Suprapubic skin (tissue), 4 donors: ENCODE results near the gene DENND2A. TPM values are rescaled to one million over a fixed set of nuclear protein-coding genes. Genes with fewer than 3 reads are reported as not detected.

Experiments used
- DNase-seq, 2 donors: peaks; one replicate each; pipeline ENCODE4 v3.0.0-alpha.2; 2019; ENCODE audit warnings: low spot score in 2 of 2
- H3K27ac ChIP-seq: fragments of 200-600 bp; sonication (generic); one replicate; pipeline ENCODE4 v1.5.1; 2019
- H3K27me3 ChIP-seq: fragments of 200-600 bp; sonication (generic); one replicate; pipeline ENCODE4 v1.5.1; 2019
- H3K36me3 ChIP-seq: fragments of 200-600 bp; sonication (generic); one replicate; pipeline ENCODE4 v1.5.1; 2019
- H3K4me1 ChIP-seq: fragments of 200-600 bp; sonication (generic); one replicate; pipeline ENCODE4 v1.5.1; 2019
- H3K4me3 ChIP-seq: fragments of 200-600 bp; sonication (generic); one replicate; pipeline ENCODE4 v1.5.1; 2019; ENCODE audit warnings: mild to moderate bottlenecking
- H3K9me3 ChIP-seq: fragments of 200-600 bp; sonication (generic); one replicate; pipeline ENCODE4 v1.5.1; 2019
- EP300 ChIP-seq: sonication (generic); formaldehyde crosslinking; IDR thresholded peaks from one replicate; pipeline ENCODE4 v1.6.1; 2017; ENCODE audit warnings: antibody characterized with exemption
- POLR2A ChIP-seq, 2 donors: fragments of 450-650 bp; IDR thresholded peaks; one replicate each; pipeline ENCODE4 v1.6.1; 2017; ENCODE audit warnings: antibody characterized with exemption in 2 of 2, mild to moderate bottlenecking in 2 of 2, moderate library complexity in 2 of 2
- POLR2AphosphoS5 ChIP-seq, 3 donors: sonication (generic); formaldehyde crosslinking; IDR thresholded peaks; one replicate each; pipeline ENCODE4 v1.6.1; 2017; ENCODE audit warnings: antibody characterized with exemption in 3 of 3
- WGBS: methylation state at CpG from one replicate; pipeline ENCODE4 v1.1.5; 2018; 5-methylcytosine and 5-hydroxymethylcytosine counted together
- total RNA-seq, 4 donors: library from RNA; depleted of rRNA; stranded (reverse); fragments of >200 nt; gene quantifications; one replicate each; pipeline ENCODE4 v1.1.0, GENCODE V29; 2016
- TF ChIP-seq, protein P1 (sequence below), 2 donors: fragments of 200-600 bp in 1 of 2; fragments of 450-650 bp in 1 of 2; sonication (generic) in 1 of 2; IDR thresholded peaks; one replicate each; pipeline ENCODE4 v1.5.1; 2016 to 2019; ENCODE audit warnings: antibody characterized with exemption in 2 of 2, mild to moderate bottlenecking in 1 of 2, moderate library complexity in 1 of 2

The DENND2A gene
- total RNA-seq, 4 donors from 2014 or later, result 0.99 to 5.1 (median 2.2) TPM

DNA sequence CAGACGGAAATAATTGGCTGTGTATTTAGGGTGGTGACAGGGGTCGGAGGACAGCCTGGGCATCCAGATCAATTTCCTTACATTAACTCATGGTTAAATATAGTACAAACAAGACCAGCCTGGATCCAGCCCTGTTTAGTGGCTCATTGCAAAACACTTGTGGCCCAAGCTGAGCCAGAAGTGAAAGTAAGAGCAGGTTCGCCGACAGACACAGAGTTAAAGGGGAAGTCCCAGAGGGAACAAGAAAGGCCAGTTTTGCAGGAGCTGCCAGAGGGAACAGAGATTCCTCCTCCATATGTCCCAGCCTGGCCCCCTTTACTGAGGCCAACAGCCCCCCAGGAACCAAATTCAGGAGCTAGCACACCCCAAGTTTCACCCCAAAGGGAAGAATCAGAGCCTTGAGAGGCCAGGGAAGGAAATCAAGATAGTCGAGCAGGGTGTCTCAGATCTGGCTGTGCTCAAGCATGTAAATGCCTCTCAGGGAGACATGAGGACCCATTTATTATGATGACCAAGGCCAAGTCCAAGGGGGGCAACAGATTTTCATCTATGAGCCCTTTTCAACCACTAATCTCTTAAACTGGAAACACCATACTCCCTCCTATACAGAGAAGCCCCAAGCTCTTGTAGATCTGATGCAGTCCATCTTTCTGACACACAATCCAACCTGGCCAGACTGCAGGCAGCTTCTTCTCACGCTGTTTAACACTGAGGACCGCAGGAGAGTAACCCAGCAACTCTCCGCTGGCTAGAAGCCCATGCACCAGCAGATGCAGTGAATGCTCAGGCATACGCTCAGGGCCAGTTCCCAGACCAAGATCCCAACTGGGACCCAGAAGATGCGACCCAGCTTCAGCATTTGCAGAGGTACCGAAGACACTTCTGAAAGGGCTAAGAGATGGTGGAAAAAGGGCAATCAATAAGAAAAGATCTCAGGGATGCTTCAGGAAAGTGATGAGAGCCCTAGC is 16.2 kb upstream of the DENND2A start:
- H3K4me3 ChIP-seq, result peak overlapping the region; percentile 19
- H3K36me3 ChIP-seq, result no peaks in the 10 kb centered on the region
- WGBS, result 47% methylated on average over 11 of the region's 11 CpGs
- no peaks in the 10 kb centered on the region for H3K9me3 ChIP-seq
- H3K27ac ChIP-seq, result no peak overlapping the region
- H3K4me1 ChIP-seq, result peaks cover 25% of the 10 kb centered on the region
- H3K27me3 ChIP-seq, result no peaks in the 10 kb centered on the region
- peak; percentile 54 to 79 for DNase-seq
- no peak for TF ChIP-seq POLR2AphosphoS5 (IDR thresholded peaks at IDR 0.05)
- no peak for TF ChIP-seq EP300
- TF ChIP-seq, protein P1, sequence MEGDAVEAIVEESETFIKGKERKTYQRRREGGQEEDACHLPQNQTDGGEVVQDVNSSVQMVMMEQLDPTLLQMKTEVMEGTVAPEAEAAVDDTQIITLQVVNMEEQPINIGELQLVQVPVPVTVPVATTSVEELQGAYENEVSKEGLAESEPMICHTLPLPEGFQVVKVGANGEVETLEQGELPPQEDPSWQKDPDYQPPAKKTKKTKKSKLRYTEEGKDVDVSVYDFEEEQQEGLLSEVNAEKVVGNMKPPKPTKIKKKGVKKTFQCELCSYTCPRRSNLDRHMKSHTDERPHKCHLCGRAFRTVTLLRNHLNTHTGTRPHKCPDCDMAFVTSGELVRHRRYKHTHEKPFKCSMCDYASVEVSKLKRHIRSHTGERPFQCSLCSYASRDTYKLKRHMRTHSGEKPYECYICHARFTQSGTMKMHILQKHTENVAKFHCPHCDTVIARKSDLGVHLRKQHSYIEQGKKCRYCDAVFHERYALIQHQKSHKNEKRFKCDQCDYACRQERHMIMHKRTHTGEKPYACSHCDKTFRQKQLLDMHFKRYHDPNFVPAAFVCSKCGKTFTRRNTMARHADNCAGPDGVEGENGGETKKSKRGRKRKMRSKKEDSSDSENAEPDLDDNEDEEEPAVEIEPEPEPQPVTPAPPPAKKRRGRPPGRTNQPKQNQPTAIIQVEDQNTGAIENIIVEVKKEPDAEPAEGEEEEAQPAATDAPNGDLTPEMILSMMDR (IDR thresholded peaks at IDR 0.05), result no peak
- TF ChIP-seq POLR2A (IDR thresholded peaks at IDR 0.05), result no peak

DNA sequence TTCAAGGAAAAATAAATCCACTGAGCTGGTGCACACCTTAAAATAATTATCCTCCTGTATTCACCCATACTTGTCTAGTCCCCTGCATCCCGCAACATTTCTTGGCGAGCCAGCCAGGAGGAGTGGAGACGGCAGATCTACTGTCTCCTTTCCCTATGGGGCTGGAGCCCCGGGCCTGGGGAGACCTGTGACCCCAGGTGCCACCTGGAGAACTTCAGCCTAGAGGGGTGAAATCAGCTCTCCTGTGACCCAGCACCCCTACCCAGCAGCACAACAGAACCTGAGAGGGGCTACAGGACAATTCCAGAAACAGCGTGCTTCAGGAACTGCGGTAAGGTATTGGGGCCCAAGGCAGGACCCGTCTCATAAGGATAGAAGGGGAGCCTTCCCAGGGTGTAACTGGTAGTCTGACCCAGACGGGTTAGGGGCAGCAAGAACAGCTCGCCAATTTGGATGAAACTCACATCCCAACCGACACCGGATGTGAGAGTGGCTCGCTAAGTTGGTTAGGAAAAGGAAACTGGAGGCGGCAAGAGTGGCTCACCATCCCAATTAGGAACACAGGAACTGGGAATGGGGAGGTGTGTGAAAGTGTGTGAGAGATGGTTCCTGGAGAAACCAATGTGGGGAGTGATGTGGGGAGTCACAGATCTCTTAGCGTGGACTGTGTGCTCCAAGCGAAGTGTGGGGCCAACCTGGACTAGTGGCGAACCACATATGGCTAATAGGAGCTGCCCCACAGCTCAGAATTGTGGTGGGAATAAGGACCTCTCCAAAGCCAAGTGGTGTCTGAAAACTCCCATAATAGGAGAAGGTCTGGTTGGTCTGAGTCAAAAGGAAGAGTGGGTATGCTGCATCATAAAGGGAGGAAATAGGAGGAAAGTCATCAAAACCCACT is 15.1 kb upstream of the DENND2A start:
- Histone ChIP-seq H3K27ac (no peak overlapping the region), H3K4me3 (peak overlapping the region; percentile 19), H3K27me3 (no peaks in the 10 kb centered on the region), H3K4me1 (peaks cover 25% of the 10 kb centered on the region), H3K9me3 (no peaks in the 10 kb centered on the region), H3K36me3 (no peaks in the 10 kb centered on the region)
- peak; percentile 43 to 49 for DNase-seq
- WGBS, result 82% methylated on average over 16 of the region's 16 CpGs
- TF ChIP-seq POLR2AphosphoS5 (IDR thresholded peaks at IDR 0.05) (no peak), POLR2A (IDR thresholded peaks at IDR 0.05) (no peak), EP300 (no peak)
- TF ChIP-seq, protein P1 (IDR thresholded peaks at IDR 0.05), result no peak

DNA sequence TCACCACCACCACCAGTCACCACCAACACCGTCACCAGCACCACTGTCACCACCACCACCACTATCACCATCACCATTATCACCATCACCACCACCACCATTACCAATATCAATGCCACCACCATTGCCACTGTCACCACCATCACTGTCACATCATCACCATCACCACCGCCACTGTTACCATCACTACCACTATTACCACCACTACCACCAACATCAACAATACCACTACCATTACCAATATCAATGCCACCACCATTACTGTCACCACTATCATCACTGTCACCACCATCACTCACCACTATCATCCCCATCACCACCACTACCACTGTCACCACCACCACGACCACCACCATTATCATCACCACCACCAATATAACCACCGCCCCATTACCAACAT is 14.0 kb upstream of the DENND2A start:
- Histone ChIP-seq H3K4me3 (no peak overlapping the region), H3K27ac (no peak overlapping the region), H3K36me3 (no peaks in the 10 kb centered on the region), H3K4me1 (peaks cover 25% of the 10 kb centered on the region), H3K27me3 (no peaks in the 10 kb centered on the region), H3K9me3 (no peaks in the 10 kb centered on the region)
- TF ChIP-seq, protein P1 (IDR thresholded peaks at IDR 0.05), result no peak
- TF ChIP-seq POLR2AphosphoS5 (IDR thresholded peaks at IDR 0.05), result no peak
- TF ChIP-seq POLR2A (IDR thresholded peaks at IDR 0.05), result no peak
- no peak for TF ChIP-seq EP300
- WGBS, result 94% methylated on average over 4 of the region's 4 CpGs
- DNase-seq, result peak in 1 of 2 donors; percentile 24

DNA sequence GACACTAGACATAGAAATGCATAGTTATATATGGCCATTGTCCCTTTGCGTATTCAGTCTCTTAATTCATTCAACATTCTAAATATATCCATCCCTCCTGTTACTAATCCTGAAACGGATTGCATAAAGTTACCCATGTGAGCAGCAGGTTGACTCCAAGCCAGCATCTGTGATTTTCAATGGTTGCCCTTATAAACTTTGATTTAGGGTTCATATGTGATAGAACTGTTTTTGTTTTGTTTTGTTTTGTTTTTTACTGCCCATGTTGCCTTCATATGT is 13.4 kb upstream of the DENND2A start:
- peak; percentile 0 to 15 for DNase-seq
- WGBS, result 60% methylated on average over 2 of the region's 2 CpGs
- H3K36me3 ChIP-seq, result no peaks in the 10 kb centered on the region
- H3K27ac ChIP-seq, result no peak overlapping the region
- H3K4me3 ChIP-seq, result no peak overlapping the region
- no peaks in the 10 kb centered on the region for H3K9me3 ChIP-seq
- no peaks in the 10 kb centered on the region for H3K27me3 ChIP-seq
- no peak for TF ChIP-seq EP300
- H3K4me1 ChIP-seq, result peaks cover 25% of the 10 kb centered on the region

DNA sequence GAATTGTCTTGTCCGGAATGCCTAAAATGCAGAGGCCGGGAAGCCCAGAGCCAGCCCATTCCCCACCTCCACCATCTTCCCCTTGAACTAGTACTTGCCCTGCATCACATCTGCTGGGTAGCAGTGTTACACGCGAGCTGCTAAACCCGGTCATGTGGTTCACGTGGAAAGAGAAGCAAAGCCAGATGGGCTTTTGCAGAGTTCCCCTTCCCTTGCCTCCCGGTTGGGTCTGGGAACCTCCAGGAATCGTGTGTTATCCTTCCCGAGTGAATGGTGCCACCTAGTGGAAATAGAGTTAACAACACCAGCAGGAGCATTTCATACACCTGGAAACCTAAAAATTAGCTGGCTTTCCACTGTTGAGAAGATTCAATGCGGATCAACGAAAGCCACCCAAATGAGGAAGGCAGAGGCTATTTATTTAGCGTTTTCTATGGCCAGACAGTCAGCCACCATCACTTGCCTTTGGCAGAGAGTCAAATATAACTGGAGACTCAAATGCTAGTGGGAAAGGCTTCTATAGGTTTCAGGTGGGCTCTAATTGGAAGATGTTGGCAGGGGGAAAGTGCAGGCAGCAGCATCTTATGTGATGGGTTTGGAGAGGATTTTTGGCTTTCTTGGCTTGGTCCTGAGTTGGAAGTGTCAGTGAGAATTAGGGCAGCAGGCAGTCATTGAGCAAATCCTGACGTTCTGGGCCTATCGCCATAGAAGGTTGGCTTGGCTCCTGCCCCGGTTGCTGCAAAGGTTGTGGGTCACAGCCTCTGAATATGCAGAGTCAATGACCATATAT is 12.9 kb upstream of the DENND2A start:
- peak; percentile 71 to 82 for DNase-seq
- H3K27ac ChIP-seq, result no peak overlapping the region

More for the DNA sequence above, 12.9 kb upstream of the DENND2A start:
- 23% methylated on average over 14 of the region's 15 CpGs for WGBS
- Histone ChIP-seq H3K27me3 (no peaks in the 10 kb centered on the region), H3K36me3 (no peaks in the 10 kb centered on the region), H3K4me1 (peaks cover 25% of the 10 kb centered on the region), H3K4me3 (no peak overlapping the region), H3K9me3 (no peaks in the 10 kb centered on the region)
- no peak for TF ChIP-seq POLR2A (IDR thresholded peaks at IDR 0.05)
- TF ChIP-seq EP300, result no peak
- TF ChIP-seq POLR2AphosphoS5 (IDR thresholded peaks at IDR 0.05), result no peak
- TF ChIP-seq, protein P1 (IDR thresholded peaks at IDR 0.05), result peak; percentile 83 to 85
